ENCODE results near the gene DDN.
A peak's percentile ranks its signal among the peaks of the same experiment; 100 is the strongest.

The DDN gene

DNA sequence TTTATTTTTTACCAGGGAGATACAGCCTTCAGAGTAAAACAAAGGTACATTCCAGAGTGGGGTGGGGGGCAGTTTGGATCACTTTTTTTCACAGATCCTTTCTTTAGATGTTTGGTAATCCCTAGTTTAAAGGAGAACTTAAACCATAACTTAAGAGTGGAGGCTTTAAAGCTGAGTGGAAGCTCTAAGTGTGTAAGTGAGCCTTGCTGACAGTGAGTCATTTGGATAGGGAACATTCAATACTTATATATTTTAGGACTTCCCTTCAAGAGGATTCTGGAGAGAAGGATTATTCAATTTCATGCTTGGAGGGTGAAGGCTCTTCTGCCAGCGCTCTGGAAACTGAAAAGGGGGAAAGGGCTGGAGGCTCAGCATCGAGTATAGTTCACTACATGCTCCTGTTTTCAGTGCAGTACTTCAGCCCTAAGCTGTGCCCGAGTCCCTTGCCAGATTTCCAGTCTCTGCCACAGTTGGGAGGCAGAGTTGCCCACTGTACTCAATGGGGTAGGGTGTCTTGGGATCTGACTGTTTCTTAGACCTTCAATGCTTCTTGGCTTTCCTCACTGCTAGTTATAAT, 11.0 kb upstream of the DDN start:
- DNase-seq: no peak

DNA sequence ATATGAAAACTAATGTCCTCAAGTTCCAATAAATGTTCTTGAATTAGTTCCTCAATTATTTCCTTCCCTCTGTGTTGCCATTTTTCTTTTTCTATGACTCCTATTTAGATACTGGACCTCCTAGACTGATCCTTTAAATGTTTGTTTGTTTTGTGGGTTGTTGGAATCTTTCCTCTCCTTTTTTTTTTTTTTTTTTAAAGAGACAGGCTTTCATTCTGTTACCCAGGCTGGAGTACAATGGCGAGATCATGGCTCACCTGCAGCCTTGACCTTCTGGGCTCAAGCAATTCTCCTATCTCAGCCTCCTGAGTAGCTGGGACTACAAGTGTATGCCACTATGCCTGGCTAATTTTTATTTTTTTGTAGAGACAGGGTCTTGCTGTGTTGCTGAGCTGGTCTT, 9.8 kb upstream of the DDN start:
- no peak for DNase-seq

DNA sequence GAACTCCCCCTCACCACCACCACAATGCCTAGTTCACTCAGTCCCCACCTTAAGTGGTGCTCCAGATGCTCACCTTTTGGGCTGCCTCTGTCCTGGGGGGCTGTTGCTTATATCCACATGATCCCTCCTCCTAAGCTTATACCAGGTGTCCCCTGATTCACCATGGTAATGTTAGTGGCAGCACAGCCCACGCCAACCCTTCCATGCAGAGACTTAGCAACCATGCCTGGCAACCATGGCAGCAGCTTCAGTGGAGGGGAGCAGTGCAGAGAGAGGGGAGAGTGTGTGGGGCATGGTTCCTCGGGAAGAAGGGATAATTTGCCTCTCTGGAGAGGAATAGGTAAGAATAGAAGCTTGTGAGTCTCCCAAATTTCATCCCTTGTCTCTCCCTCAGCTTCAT, 1.2 kb upstream of the DDN start:
- DNase-seq: no peak

DNA sequence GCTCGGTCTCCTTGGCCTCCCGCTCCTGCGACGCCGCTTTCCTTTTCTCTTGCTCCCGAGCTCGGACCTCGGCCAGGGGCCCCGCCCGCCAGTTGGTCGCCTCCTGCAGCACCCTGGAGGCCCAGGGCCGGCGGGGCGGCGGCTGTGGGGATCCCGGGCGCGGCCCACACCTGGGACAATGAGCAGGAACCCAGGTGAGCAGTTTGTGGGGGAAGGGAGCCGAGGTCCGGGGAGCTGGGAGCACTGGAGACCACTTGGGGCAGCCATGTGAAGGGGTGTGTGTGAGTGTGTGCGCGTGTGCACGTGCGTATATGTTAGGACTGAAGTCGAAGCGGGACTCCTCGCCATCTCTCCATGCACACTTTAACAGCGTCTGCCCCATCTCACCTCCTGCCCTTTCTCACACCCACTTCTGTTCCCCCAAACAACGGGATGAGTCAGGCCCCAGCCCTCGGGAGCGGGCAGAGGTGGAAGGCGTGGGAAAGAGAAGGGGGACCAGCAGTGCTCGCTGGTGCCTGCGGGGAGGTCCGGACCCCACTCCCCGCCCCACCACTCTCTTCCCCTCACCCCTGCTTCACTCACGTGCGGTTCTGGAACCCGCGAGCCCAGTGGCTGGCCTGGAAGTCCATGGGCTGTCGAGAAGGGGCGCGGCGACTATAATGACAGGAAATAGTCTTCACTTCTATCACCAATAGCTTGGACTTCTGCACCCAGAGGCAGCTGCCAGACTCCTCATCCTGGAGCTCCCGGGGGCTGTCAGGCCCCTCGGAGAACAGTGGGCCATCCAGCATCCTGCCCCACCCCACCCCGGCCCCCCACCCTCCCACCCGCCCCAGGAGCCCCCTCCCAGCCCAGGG, 450 bp downstream of the DDN start:
- DNase-seq: peak; percentile 54

DNA sequence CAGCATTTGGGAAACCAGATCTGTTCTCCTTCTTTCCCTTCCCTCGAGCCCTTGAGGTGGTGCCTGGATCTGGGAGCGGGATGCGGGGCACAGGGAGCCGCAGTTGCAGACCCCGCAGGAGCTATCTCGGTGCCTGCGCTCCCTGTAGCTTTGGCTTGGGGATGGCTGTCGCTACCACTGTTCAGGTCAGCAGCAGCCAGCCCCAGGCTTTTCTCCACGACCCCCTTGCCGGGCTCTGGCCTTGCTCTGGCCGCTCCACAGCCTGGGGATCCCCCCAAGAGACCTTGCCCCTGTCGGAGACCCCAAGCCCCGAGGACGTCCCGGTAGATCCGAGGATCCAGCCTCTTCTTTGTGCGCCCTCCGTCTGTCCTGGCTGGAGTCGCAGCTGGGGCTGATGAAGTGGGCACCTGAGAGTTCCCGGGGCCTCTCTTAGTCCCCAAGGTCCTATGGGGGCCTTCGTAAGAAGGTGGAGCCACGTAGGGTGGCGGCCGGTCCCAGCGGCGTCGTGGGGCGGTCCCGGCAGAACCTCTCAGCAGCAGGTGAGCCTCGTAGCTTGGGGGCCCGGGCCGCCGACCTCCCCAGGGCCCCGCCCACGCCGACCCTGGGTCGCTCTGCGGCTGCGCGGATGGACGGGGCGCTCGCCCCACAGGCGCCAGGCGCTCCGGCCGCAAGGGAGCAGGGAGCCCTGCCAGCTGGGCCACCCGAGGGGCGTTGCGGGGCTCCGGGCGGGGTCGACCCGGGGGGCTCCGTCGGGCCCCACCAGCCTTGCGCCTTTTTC, 1.3 kb downstream of the DDN start:
- DNase-seq: peak; percentile 54

DNA sequence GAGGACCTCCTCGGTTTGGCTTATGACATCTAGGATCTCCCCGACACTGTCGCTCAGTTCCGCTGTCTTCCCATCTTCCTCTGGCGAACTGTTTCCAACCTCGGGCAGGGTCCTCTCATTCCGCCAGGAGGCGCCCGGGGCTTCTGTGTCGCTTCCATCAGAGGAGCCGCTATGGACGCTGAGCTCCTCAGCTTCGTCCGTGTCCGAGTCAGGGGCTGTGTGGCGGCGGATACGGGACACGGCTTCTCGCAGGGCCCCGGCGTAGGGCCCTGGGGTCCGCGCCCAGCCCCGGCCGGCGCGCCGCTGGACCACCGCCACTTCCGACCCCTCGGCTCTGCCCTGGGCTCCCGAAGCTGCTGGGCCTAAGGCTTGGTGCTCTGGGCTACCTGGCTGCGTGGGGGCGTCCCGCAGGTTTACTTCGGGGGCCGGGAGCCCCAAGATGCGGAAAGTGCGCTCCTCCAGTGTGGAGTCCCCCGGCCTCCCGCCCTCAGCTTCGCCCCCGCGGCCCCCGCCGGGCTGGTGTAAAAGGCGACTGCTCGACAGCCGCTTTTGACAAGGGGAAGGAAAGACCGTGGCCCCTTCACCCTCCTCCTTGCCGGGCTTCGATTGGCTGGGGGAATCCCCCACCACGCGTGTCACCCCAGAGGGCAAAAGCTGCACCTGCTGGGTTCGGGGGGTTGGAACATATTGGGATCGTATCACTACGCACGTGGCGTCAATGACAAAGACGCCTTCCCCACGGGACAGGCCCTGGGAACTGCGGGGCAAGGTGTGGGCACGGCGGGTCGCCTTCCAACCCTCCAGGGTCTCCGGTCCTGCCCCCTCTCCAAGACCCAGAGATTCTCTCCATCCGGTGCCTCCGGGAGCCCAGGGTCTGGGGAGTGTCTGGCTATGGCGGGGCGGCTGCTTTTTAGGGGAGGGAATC, 2.1 kb downstream of the DDN start:
- peak; percentile 63 for DNase-seq

DNA sequence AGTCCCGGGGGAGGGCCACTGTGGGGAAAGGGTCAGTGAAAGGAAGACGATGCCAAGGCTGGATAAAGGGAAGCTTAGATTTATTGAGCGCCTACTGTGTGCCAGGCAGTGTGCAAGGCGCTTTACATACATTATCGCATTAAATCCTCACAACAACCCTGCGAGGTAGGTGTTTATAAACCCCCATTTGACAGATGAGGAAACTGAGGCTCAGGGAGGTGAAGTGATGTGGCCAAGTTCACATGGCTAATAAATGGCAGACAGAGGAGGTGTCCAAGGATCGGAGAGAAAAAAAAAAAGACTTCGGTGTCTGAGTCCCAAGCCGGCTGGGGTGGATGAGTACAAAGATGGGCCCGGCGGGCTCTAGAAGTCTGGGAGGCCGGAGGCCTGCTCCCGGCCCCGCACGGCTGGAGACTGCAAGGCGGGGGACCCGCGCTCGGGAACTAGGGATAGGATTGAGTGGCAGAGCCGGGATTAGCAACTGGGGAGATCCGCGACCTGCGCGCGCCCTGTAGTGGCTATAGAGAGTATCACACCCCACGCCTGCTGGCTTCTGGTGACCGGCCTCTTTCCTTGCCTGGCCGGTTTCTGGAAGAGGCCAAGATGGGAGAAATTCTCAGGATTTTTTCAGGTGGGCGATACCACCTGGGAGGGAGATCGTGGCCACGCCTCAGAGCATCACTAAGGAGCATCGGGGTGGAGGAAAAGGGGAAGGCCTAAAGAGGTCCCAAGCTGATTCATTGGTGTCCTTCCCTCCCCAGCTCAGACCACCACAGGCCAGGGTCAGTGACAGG, 3.9 kb downstream of the DDN start:
- DNase-seq: peak; percentile 84

DNA sequence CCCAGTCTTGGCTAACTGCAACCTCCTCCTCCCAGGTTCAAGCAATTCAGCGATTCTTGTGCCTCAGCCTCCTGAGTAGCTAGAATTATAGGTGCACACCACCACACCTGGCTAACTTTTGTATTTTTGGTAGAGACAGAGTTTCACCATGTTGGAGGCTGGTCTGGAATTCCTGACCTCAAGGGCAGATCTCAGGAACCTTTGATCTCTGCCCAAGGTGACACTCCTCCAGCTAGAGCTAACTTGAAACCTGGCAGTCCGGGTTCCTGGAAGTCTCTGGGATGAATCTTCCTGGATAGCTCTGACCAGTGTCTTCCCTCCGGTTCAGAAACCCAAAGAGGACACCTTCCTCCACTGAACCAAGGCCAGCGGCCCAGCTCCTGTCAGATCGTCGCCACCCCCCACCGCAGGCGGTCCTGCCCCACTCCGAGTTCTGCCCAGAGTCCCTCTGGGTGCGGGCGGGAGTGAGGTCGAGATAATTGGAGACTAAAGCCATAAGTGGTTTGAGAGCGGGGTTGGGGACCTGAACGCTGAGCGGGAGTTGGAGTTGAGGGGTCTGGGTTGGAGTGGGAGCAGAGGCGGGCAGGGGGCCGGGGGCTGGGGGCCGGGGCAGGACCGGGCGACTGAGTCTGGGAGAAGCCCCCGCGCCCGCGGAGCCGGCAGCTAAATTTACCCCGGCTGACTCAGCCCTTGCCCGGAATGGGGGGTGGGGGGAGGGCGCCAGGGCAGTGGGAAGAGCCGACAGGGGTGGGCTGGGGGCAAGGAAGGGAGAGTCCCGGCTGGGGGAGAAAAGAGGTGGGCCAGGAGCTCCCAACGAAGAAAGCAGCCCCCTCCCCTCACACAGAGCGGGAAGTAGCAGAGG, 4.7 kb downstream of the DDN start:
- DNase-seq: no peak

DNA sequence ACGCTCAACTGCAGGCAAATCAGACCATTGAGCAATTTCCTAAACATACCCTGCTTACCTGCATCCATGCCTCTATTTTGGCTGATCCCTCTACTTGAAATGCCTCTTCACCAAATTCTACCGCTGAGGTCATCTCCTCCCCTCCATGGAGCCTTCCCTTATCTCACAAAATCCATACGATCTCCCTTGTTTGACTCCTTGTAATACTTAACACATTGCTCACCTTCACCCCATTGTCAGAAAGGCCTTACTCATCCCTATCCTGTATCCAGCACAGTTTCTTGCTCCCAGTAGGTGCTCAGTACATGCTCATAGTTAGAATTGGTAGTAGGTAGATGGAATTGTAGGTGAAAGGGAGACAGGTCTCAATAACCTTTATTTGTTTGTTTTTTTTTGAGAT, 5.4 kb downstream of the DDN start:
- no peak for DNase-seq

DNA sequence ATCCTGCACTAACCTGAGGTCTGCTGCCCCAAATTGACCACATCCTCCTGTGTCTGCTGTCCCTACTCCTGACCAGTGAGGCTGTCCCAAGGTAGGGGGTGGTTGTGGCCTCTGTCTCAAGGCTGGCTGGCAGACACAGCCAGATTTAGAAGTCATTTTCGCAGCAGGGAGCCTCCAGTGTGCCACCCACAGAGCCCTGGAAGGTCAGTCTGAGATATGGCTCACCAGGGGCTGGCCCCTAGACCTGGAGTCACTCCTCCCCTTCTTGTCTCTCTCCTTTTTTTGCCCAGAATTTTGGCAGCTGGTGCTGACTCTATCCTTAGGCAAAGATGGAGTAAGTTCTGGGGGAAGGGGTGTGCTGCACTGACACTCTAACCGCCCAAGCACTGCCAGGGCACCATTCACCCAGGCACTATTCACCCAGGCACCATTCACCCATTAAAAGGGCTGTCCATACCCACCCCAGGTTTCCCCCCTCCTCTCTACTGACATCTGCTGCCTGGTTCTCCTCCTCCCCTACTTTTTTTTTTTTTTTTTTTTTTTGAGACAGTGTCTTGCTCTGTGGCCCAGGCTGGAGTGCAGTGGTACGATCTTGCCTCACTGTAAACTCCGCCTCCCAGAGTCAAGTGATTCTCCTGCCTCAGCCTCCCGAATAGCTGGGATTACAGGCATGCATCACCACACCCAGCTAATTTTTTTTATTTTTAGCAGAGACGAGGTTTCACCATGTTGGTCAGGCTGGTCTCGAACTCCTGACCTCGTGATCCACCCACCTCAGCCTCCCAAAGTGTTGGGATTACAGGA, 7.7 kb downstream of the DDN start:
- peak; percentile 20 for DNase-seq

DNA sequence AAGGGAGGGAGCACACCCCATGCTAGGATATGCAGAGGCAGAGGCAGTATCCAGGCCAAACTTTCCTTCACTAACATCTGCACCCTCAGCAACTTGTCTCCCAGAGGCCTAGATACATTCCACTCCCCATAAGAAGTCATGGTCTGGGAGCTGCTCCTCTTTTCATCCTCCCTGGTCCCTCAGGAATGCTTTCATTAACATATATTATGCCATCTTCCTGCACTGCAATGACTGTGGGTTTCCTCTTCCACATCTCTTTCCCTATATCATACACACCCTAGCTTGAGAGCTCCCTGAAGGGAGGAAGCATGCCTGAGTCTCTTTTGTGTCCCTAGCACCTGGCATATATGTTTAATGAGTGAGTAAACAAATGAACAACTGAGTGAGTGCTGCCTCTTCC, 8.6 kb downstream of the DDN start:
- peak; percentile 58 for DNase-seq

DNA sequence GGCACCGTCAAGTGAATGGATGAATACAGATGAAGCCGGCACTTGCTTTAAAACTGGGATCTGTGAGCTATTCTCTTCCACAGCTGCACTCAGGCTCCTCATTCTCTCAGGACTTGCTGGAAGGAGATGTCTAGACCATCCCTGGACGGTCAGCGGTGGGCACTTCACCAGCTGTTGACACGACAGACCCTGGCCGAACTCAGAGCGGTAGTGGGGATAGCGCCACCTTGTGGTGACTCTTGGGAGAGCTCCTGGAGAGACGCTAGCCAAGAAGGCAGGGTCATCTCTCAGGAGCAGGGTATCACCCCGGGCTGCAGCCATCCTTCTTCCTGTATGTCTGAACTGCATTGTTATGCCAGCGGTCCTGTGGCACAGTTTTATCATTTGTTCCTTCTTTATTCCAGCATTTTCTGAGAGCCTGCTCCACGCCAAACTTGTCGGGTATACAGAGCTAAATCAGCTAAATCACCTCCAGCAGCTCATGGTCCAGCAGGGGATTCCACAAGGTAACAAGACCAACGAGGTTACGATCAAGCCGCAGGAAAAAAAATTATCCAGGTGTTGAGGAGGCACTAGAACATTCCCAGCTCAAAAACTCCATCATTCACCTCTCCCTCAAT, 11.0 kb downstream of the DDN start:
- peak; percentile 49 for DNase-seq

DNA sequence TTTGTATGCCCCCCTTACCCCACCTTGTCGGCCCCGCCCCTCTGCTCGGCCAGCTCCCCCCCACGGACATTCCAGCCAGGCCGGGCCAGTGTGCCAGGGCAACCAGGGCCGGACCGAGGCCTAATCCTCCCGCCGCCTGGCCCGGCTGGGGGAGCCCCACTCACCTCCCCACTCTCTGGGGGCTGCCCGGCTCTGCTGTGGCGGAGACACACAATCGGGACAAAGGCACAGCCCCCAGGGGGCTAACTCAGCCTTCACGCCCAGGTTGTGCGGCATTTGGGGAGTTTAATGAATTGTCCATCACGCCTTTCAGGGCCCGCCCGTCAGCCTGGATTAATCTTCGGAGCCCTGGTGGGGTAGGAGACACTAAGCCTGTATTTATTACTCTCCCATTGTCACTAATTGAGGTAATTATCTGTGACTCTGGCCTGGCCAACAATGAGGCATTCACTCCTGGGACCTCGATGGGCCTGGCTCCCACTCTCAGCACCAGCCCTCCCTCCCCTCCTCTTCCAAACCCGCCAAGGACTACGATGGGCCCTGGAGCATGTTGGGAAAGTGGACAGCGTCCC, 12.4 kb downstream of the DDN start:
- DNase-seq: peak; percentile 83

DNA sequence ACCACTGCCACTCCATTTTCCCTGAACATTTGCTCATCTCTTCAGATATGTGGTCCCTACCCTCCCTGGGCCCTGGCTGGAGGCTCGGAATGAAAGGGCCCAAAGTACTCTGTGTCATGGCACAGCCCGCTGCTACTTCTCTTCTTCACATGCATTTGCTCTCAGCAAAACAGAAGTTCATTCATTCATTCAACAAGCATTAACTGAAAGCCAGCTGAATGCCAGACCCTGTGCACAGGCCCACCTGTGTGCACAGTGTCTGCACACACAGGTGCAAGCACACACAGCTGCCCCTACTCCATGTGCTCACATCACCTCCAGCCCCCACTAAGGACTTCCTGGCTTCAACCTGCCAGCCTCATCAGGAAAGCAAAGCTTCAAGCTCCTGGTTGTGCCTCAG, 13.3 kb downstream of the DDN start:
- no peak for DNase-seq

DNA sequence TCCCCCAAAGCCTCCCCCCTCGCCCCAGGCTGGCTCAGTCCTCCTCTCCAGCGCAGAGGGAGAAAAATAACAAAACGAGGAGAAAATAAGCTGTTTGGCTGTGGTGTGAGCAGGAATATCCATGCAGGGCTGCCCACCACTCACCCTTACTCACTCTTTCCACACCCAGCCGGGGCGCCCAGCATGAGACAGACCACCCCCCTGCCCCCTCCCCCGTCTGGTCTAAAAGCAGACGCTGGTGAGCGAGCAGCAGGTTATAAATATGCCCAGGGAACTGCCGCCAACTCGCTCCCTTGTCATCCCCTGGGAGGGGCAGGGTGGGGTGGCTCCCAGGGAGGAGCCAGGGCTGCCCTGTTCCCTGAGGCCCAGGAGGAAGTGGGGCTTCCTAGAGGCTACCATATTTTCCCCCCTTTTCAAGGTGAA, 13.7 kb downstream of the DDN start:
- DNase-seq: no peak

DNA sequence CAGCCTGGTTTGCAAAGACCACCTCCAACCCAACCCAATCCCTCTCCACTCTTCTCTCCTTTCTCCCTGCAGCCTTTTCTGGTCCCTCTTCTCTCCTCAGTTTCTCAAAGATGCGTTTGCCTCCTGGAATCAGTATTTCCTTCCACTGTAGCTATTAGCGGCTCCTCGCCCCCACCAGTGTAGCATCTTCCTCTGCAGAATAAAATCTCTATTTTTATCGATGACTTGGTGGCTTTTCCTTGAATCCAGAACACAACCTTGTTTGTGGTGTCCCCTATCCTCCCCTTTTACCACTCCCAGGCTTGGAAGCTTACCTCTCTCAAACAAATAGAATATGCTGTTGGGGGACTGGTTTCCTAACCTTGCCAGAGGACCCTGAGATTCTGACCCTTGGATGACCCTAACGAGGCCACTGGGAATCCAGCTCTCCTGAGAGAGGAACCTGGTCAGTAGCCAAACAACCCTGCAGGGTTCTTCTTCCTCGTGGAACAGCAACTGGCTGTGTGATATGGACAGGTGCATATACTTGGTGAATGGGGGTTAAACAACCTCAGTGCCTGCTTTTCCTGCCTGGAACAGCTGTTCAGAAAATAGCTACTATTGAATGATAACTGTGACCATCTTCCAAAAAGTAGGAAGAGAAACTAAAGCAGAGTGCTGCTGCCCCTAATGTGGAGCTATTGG, 16.6 kb downstream of the DDN start:
- peak; percentile 16 for DNase-seq

DNA sequence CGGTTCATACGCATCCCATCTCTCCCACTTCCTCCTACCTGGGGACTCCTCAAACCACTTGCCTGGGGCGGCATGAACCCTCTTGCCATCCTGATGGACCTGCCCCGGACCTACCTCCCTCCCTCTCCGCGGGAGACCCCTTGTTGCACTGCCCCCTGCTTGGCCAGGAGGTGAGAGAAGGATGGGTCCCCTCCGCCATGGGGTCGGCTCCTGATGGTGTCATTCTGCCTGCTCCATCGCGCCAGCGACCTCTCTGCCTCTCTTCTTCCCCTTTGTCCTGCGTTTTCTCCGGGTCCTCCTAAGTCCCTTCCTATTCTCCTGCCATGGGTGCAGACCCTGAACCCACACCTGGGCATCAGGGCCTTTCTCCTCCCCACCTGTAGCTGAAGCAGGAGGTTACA, 17.4 kb downstream of the DDN start:
- no peak for DNase-seq

DNA sequence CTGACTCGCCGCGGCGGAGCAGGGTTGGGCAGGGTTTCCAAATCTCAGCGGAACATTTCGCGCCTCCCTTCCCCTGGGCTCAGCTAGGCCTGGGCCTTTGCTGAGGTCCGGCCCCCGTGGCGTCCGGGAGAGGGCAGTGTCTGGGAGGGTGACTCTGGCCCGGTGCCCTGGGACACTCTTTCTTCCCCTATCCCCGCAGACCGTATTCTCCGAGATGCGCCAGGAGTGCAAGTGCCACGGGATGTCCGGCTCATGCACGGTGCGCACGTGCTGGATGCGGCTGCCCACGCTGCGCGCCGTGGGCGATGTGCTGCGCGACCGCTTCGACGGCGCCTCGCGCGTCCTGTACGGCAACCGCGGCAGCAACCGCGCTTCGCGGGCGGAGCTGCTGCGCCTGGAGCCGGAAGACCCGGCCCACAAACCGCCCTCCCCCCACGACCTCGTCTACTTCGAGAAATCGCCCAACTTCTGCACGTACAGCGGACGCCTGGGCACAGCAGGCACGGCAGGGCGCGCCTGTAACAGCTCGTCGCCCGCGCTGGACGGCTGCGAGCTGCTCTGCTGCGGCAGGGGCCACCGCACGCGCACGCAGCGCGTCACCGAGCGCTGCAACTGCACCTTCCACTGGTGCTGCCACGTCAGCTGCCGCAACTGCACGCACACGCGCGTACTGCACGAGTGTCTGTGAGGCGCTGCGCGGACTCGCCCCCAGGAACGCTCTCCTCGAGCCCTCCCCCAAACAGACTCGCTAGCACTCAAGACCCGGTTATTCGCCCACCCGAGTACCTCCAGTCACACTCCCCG, 18.0 kb downstream of the DDN start:
- DNase-seq: peak; percentile 41
